ENCODE data around the gene EPHB4.
"Not testable (repeated sequence)": the region's sequence is repeated elsewhere in the genome, so short reads cannot be mapped to it uniquely, and the experiment has no call there.

DNA sequence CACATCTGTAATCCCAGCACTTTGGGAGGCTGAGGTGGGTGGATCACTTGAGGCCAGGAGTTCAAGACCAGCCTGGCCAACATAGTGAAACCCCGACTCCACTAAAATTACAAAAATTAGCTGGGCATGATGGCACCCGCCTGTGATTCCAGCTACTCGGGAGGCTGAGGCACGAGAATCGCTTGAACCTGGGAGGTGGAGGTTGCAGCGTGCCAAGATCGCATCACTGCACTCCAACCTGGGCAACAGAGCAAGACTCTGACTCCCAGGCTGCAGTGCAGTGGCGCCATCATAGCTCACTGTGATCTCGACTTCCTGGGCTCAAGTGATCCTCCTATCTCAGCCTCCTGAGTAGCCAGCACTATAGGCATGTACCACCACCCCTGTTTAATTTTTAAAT lies 27.6 kb upstream of the EPHB4 start:
- TF ChIP-seq, protein P1, sequence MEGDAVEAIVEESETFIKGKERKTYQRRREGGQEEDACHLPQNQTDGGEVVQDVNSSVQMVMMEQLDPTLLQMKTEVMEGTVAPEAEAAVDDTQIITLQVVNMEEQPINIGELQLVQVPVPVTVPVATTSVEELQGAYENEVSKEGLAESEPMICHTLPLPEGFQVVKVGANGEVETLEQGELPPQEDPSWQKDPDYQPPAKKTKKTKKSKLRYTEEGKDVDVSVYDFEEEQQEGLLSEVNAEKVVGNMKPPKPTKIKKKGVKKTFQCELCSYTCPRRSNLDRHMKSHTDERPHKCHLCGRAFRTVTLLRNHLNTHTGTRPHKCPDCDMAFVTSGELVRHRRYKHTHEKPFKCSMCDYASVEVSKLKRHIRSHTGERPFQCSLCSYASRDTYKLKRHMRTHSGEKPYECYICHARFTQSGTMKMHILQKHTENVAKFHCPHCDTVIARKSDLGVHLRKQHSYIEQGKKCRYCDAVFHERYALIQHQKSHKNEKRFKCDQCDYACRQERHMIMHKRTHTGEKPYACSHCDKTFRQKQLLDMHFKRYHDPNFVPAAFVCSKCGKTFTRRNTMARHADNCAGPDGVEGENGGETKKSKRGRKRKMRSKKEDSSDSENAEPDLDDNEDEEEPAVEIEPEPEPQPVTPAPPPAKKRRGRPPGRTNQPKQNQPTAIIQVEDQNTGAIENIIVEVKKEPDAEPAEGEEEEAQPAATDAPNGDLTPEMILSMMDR (conservative IDR thresholded peaks at IDR 0.05 in 1 of 2, IDR thresholded peaks at IDR 0.05 in 1 of 2; ENCODE audit: extremely low read depth in 1 of 2, insufficient read depth in 1 of 2, low read depth in 1 of 2, low read length in 2 of 2) = not testable (repeated sequence)
- TF ChIP-seq EZH2 (IDR thresholded peaks at IDR 0.05; ENCODE audit: borderline replicate concordance, low read length) = not testable (repeated sequence)

Data from mammary epithelial cell (primary cell).